GM19468 (cell line): ENCODE results near the gene C12orf76.

Experiments used
- ATAC-seq: cut with Tn5 transposase; IDR thresholded peaks from one replicate; pipeline ENCODE4 v1.9.1; 2021; ENCODE audit warnings: mild to moderate bottlenecking, moderate library complexity, moderate number of reproducible peaks; ENCODE audit not compliant: unreplicated experiment; ENCODE audit errors: extremely low read depth

Gene C12orf76

GRCh38 chr12:109998241-109998903 is 50.0 kb downstream of the C12orf76 start:
- ATAC-seq, result no peak

GRCh38 chr12:109997393-109997792 is 50.9 kb downstream of the C12orf76 start:
- ATAC-seq, result no peak

GRCh38 chr12:109996483-109996853 is 51.9 kb downstream of the C12orf76 start:
- no peak for ATAC-seq

GRCh38 chr12:109995686-109996482 is 52.4 kb downstream of the C12orf76 start, which contains the start of gene GIT2:
Gene GIT2 (minus strand): TSS chr12:109996368. CDS start chr12:109996224, 144 bp downstream.
- peak; percentile 65 for ATAC-seq

GRCh38 chr12:109995361-109995685 is 53.0 kb downstream of the C12orf76 start:
- ATAC-seq, result no peak

- no peak for ATAC-seq
These were observed 53.7 kb downstream of the C12orf76 start for GRCh38 chr12:109994401-109995175.

- ATAC-seq, result no peak
These were observed 55.2 kb downstream of the C12orf76 start for GRCh38 chr12:109993091-109993490.

GRCh38 chr12:109991586-109991985 is 56.7 kb downstream of the C12orf76 start:
- ATAC-seq, result no peak
